Peyer's patch (tissue), 4 donors: ENCODE results near the gene ALG9. TPM values are rescaled to one million over a fixed set of nuclear protein-coding genes. Genes with fewer than 3 reads are reported as not detected.
A peak's percentile ranks its signal among the peaks of the same experiment; 100 is the strongest.
"Not testable (repeated sequence)": the region's sequence is repeated elsewhere in the genome, so short reads cannot be mapped to it uniquely, and the experiment has no call there.

ENCODE experiments used
- DNase-seq, 3 donors: peaks; one replicate each; pipeline ENCODE4 v3.0.0-alpha.2; 2017 to 2019
- H3K27ac ChIP-seq, 4 donors: fragments of 200-600 bp; sonication (generic); one replicate each; pipeline ENCODE4 v1.5.1; 2016 to 2019
- H3K27me3 ChIP-seq, 2 donors: fragments of 200-600 bp; sonication (generic); one replicate each; pipeline ENCODE4 v1.5.1; 2019
- H3K36me3 ChIP-seq, 3 donors: fragments of 200-600 bp; sonication (generic); one replicate each; pipeline ENCODE4 v1.5.1; 2016 to 2019
- H3K4me1 ChIP-seq, 4 donors: fragments of 200-600 bp; sonication (generic); one replicate each; pipeline ENCODE4 v1.5.1; 2016 to 2019
- H3K4me3 ChIP-seq, 4 donors: fragments of 200-600 bp; sonication (generic); 1 replicate in 3 of 4; 2 replicates in 1 of 4; pipeline ENCODE4 v1.5.1; 2016 to 2019; ENCODE audit warnings: mild to moderate bottlenecking in 1 of 4
- H3K9me3 ChIP-seq, 4 donors: fragments of 200-600 bp; sonication (generic); one replicate each; pipeline ENCODE4 v1.5.1; 2016 to 2019; ENCODE audit warnings: mild to moderate bottlenecking in 1 of 4
- POLR2A ChIP-seq, 2 donors: fragments of 450-650 bp; IDR thresholded peaks; one replicate each; pipeline ENCODE4 v1.5.1; 2017; ENCODE audit warnings: antibody characterized with exemption in 2 of 2, mild to moderate bottlenecking in 2 of 2, moderate library complexity in 2 of 2
- total RNA-seq, 4 donors: library from RNA; depleted of rRNA; stranded (reverse); fragments of >200 nt; gene quantifications; one replicate each; pipeline ENCODE4 v1.1.0, GENCODE V29; 2016
- TF ChIP-seq, protein P1 (sequence below), 6 experiments: fragments of 450-650 bp in 4 of 6; fragments of 200-600 bp in 2 of 6; sonication (generic) in 1 of 6; IDR thresholded peaks; one replicate each; pipeline ENCODE4 v1.5.1; 2017 to 2019; ENCODE audit warnings: antibody characterized with exemption in 6 of 6, mild to moderate bottlenecking in 3 of 6, moderate library complexity in 1 of 6

The ALG9 gene
- total RNA-seq, 4 donors from 2014 or later: 14.0 to 32.4 (median 31.7) TPM

DNA sequence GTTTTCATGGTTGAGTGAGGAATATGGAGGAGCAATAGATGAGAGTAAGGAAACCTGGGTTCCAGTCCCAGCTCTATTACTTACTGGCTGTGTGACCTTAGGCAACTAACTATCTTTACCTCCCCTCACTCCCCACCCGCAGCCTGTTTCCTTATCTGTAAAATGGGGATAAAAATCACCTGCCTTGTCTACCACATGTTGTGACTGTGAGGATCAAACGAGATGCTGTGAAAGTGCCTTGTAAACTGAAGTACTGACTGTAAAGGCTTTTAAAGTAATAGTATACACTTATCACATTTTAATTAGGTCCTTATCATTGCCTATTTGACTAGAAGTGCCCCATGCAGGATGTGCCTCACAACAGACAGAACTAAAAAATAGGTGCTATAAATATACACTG is 86.3 kb downstream of the ALG9 start:
- no peak overlapping the region for H3K27ac ChIP-seq
- no peak for DNase-seq
- H3K9me3 ChIP-seq: no peaks in the 10 kb centered on the region
- H3K36me3 ChIP-seq: peaks cover 0 to 11% (median 0%) of the 10 kb centered on the region in 3 donors
- no peak for TF ChIP-seq POLR2A (IDR thresholded peaks at IDR 0.05)
- TF ChIP-seq, protein P1, sequence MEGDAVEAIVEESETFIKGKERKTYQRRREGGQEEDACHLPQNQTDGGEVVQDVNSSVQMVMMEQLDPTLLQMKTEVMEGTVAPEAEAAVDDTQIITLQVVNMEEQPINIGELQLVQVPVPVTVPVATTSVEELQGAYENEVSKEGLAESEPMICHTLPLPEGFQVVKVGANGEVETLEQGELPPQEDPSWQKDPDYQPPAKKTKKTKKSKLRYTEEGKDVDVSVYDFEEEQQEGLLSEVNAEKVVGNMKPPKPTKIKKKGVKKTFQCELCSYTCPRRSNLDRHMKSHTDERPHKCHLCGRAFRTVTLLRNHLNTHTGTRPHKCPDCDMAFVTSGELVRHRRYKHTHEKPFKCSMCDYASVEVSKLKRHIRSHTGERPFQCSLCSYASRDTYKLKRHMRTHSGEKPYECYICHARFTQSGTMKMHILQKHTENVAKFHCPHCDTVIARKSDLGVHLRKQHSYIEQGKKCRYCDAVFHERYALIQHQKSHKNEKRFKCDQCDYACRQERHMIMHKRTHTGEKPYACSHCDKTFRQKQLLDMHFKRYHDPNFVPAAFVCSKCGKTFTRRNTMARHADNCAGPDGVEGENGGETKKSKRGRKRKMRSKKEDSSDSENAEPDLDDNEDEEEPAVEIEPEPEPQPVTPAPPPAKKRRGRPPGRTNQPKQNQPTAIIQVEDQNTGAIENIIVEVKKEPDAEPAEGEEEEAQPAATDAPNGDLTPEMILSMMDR (IDR thresholded peaks at IDR 0.05): no peak
- H3K4me3 ChIP-seq: no peak overlapping the region
- H3K4me1 ChIP-seq: peaks cover 0 to 9% (median 0%) of the 10 kb centered on the region in 4 donors
- no peaks in the 10 kb centered on the region for H3K27me3 ChIP-seq

DNA sequence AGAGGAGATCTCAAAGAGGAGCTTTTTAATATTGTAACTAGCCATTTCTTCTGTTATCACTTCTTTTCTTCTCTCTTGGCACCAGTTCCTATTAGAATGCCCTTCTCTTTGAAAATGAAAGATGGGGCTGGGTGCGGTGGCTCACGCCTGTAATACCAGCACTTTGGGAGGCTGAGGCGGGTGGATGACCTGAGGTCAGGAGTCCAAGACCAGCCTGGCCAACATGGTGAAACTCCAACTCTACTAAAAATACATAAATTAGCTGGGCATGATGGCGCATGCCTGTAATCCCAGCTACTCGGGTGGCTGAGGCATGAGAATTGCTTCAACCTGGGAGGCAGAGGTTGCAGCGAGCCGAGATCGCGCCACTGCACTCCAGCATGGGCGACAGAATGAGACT is 87.1 kb downstream of the ALG9 start:
- not testable (repeated sequence) for H3K27ac ChIP-seq, H3K9me3 ChIP-seq, H3K4me3 ChIP-seq, H3K27me3 ChIP-seq, DNase-seq, H3K4me1 ChIP-seq
- peaks cover 0 to 11% (median 0%) of the 10 kb centered on the region in 3 donors for H3K36me3 ChIP-seq

DNA sequence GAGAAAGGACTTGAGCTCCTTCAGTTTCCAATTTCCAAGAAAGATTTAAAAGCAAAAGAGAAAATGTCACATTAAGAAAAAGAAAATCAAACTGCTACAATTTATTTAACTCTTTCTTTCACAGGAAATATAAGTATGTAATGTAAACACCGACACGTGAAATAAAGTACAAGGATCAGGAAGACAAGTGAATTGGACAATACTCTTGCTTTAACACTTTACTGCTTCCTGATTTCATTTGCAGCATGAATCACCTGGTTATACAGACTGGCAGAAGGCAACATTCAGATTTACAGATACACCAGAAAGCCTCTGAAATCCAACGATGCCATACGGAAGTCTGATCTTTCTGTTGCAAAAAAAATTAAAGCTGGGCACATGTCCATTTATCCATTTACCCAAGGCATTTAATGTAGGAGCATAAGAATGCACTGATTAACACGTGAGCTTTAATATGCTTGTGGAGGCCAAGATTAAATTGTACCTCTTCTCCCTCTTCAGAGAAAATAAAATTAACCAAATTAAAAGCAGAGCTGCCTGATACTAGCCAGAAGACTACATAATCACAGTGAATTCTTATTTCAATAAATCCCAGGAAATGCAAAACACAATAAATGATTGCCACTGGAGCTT is 89.2 kb downstream of the ALG9 start:
- H3K9me3 ChIP-seq: no peaks in the 10 kb centered on the region
- TF ChIP-seq POLR2A (IDR thresholded peaks at IDR 0.05): no peak
- TF ChIP-seq, protein P1 (IDR thresholded peaks at IDR 0.05): no peak
- H3K4me3 ChIP-seq: no peak overlapping the region
- H3K36me3 ChIP-seq: peaks cover 0 to 11% (median 0%) of the 10 kb centered on the region in 3 donors
- H3K4me1 ChIP-seq: peaks cover 0 to 15% (median 0%) of the 10 kb centered on the region in 4 donors
- DNase-seq: no peak
- no peaks in the 10 kb centered on the region for H3K27me3 ChIP-seq
- H3K27ac ChIP-seq: no peak overlapping the region

DNA sequence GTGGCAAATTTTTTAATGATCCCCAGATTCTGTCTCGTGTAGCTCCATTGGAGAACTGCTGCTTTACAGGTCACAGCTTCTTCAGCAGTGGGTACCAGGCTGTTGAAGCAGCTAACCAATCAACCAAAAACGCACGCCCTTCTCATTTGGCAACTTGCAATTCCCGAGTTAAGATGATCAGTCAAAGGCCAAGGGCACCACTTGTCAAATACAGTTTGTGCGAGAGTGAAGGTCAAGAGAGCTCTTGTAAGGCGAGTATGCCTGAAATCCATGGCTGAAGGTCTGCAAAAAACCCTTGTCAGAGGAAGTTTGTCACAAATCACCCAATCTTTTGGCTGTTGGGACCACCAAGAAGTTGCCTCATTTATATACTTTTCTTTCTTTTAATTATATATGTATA is 92.3 kb downstream of the ALG9 start:
- DNase-seq: no peak
- H3K36me3 ChIP-seq: no peaks in the 10 kb centered on the region
- H3K27me3 ChIP-seq: no peaks in the 10 kb centered on the region
- no peak overlapping the region for H3K27ac ChIP-seq
- TF ChIP-seq, protein P1 (IDR thresholded peaks at IDR 0.05): no peak
- TF ChIP-seq POLR2A (IDR thresholded peaks at IDR 0.05): no peak
- no peaks in the 10 kb centered on the region for H3K9me3 ChIP-seq
- H3K4me1 ChIP-seq: peaks cover 0 to 15% (median 0%) of the 10 kb centered on the region in 4 donors
- no peak overlapping the region for H3K4me3 ChIP-seq

DNA sequence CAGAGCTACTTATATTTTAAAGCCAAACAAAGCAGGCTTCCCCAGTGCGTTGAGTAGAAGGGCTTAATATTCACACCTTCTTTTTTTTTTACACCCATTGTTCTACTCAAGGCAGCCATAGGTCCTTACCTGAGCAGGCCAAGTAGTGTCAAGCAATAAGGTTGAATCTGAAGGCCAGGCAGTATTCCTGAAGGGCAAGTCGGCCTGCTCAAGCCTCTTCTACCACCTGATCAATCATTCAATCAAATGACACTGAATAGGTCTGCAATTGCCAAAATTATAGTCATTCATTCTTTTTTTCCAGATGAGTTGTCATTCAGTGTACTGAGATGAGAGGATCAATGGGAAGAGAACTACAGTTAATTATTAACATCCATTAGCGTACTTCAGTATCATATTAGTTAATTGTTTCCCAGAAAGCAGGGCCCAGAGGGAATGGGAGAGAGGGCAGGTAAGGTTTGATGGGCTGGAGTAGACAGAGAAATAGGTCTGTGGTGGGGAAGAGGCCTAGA is 93.3 kb downstream of the ALG9 start:
- no peaks in the 10 kb centered on the region for H3K27me3 ChIP-seq
- TF ChIP-seq, protein P1 (IDR thresholded peaks at IDR 0.05): no peak
- TF ChIP-seq POLR2A (IDR thresholded peaks at IDR 0.05): no peak
- H3K4me3 ChIP-seq: no peak overlapping the region
- H3K4me1 ChIP-seq: peaks cover 0 to 15% (median 0%) of the 10 kb centered on the region in 4 donors
- no peaks in the 10 kb centered on the region for H3K9me3 ChIP-seq
- H3K36me3 ChIP-seq: no peaks in the 10 kb centered on the region
- H3K27ac ChIP-seq: no peak overlapping the region
- no peak for DNase-seq

DNA sequence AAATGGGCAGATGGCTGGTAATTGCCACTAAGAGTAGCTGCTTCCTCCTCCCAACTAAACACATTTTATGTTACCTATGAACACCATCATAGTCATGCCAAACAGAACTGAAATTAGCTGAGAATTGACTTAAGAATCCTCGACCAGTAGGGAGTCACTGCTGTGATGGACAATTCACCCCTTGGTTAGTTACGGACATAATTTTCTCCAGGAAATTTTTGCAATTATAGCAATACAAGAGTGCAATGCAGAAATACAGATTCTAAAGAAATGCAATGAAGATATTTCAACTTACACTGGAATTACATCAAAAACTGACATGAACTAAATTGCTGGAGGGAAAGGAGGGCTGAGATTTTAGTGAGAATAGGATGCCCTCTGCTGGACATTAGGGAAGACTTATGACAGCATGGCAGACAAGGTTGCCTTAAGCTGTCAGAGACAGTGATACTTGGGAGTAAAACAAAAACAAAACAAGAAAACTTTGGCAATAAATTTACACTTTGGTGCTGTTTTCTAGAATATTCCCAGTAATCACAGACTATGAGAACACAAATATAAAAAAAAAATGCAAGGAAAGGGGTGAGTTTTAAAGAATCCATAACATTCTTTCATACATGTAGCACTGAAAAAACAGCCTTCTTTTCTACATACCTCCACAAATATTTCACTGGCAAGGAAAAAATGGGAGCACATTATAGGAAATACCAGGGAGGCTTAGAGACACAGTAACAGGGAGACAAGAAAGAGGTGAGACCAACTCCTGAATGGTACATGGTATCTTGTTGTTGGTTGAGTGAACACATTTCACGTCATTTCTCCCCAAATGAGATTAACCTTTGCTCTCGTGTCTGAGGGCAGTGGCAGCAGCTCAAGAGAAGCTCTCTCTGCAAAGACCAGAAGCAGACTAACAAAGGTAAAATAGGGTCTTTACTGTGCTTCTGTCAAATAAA is 94.0 kb downstream of the ALG9 start:
- peak in 1 of 3 donors; percentile 54 for DNase-seq
- H3K4me3 ChIP-seq: no peak overlapping the region

More for the DNA sequence above, 94.0 kb downstream of the ALG9 start:
- no peaks in the 10 kb centered on the region for H3K9me3 ChIP-seq
- H3K27ac ChIP-seq: peak overlapping the region in 1 of 4 donors; percentile 25
- H3K36me3 ChIP-seq: no peaks in the 10 kb centered on the region
- peaks cover 0 to 15% (median 0%) of the 10 kb centered on the region in 4 donors for H3K4me1 ChIP-seq
- no peaks in the 10 kb centered on the region for H3K27me3 ChIP-seq
- TF ChIP-seq POLR2A (IDR thresholded peaks at IDR 0.05): no peak
- TF ChIP-seq, protein P1 (IDR thresholded peaks at IDR 0.05): peak; percentile 52 to 92 (median 86)
